Kidney capillary endothelial cell (primary cell): ENCODE results near the gene MRPL22.
A peak's percentile ranks its signal among the peaks of the same experiment; 100 is the strongest.
"Not testable (repeated sequence)": the region's sequence is repeated elsewhere in the genome, so short reads cannot be mapped to it uniquely, and the experiment has no call there.

Experiments used
- DNase-seq: peaks from one replicate; pipeline ENCODE4 v3.0.0-alpha.2; 2018; ENCODE audit warnings: low spot score

The MRPL22 gene

DNA sequence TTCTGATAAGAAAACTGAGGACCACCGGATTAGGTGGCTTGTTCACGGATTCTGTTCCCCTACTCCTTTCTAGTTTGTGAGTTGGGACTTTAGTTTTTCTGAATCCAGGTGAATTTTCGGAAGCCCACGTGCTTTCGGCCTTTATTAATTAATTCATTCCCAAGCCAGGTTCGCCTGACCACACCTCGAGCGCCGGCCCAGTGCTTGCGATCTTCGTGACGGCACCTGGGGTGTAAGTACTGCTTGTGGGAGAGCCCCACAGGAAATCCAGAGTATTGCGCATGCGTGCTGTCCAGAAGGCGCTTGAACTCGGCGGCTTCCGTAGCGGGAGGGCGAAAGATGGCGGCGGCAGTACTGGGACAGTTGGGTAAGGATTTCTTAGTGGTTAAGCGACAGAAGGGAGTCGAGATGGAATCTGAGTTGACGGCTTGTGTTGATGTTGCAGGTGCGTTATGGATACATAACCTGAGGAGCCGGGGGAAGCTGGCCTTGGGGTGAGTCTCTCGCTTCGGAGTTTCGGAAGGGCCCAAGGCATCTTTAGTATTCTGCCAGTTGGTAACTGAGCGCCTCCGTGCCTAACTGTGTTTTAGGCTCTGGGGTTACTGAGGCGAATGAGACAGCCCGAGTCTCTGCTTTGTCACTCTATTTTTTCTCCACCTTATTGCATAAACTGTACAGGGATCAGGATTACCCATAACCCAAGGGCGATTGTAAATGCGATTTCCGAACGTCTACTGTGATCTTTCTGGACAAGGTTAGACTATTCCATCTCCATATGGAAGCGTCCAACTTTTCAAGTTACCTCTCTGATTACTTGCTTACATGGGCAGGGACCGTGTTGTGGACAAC is at the start of gene MRPL22:
TSS of gene MRPL22 (plus strand) at position 302 of the 849 bp plus-strand sequence. CDS start at position 340, 38 bp downstream.
- DNase-seq, result peak; percentile 86

DNA sequence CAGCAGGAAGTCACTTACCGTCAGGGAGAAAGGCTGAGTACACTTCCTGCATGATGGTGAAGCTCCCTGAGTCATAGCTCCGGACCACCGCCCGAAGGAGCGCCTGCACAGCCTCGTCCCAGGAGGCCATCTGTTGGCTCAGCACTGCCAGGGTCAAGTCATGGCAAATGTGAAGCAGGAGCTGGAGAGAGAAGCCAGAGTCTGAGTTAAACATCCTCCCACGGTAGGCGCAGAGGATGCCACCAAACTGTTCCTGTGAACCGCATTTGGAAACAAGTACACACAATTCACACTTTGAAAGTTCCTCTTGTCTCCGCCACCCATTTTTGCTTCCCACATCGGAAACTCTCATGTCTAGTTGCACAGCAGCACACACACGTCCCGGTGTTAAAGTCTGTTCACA is 48.5 kb upstream of the MRPL22 start:
- DNase-seq, result peak; percentile 82

DNA sequence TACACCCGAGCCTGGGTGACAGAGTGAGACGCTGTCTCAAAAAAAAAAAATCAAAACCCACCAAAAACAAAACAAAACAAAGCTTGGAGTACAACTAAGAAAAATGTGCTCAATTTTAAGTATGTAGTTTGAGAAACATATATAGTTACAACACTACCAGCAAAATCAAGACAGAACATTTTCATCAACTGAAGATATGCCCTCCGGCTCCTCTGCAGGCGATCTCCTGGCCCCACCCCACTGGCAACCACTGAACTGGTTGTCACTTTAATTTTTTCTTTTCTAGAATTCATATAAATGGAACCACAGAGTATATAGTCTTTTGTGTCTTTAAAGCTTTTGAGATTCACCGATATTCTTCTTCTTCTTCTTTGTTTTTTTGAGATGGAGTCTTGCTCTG is 47.5 kb upstream of the MRPL22 start:
- DNase-seq, result no peak

DNA sequence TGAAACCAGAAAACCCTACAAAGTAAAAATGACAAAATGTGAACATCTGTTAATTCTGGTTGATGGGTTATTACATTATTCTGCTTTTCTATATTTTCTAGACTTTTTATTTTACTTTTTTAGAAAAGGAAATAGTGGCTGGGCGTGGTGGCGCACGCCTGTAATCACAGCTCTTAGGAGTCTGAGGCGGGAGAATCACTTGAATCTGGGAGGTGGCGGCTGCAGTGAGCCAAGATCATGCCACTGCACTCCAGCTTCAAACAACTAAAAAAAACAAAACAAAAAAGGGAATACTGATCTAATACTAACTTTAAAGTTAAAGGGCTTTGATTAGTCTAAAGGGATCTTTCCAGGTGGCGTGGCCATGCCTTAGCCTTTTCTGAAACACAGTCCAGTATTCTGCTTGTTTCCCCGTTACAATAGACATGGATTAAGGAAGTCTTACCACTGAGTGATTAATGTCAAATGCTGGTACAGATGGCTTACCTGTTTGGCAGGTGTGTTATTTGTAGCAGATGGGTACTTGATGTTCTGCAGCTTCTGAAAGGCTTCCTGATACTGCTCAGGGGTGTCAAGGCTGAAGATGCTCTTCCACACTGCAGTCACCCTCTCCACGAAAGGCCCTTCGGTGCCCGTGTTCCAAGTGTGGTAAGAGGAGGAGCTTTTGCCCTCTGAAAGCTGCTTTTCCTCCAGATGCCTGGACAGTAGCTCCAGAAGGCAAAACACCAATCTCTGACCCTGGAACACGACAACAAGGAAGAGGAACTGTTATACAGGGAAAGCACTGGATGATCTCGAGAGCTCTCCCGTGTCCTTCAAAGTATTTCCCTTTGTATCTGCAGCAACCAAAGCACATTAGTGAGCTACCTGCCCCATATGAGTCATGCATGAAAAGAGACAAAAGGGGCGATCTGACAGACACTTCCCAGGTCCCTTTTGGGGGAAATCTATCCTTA is 45.0 kb upstream of the MRPL22 start:
- DNase-seq, result no peak

DNA sequence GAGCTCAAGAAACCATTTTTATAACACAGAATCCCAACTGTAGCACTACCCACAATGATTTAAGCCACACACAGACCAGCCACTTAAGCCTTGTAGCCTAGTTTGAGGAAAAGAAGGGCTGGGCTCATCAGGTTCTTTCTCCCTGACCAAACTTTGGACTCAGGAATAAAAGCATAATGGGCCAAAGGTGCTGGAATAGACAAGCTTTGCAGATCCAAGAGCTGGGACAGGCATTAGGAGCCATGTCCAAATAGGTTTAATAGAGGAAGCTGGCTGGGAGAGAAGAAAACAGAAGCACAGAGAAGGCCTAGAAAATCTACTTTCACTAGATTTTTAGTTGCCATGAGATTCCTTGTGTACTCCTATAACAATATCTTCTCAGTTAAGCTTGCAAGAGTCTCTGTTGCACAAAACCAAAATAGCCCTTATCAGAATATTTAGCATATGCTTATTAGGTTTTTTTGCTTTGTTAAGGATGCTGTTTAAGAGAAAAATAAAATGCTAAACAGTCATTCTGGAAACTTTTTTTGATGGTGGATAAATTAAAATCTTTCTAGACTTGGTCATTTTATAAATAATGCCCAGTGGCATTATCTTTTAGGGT is 44.2 kb upstream of the MRPL22 start:
- DNase-seq, result no peak

DNA sequence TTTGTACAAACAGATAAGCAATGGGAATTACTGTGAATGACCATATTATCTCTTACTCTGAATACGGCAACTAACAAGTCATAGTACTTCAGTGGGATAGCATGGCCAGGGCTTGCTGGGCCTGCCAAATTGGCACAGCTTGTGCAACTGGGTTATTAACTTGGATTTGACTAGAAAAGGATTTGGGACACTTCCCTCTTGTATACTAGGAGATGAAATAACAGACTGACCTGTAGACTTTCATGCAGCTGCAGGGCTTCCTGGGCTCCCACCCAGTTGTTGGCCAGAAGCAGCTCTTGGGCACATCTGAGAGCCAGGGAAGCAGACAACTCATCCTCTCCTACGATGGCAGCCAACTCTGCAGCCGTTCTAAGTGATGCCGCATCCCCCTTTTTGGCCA is 42.7 kb upstream of the MRPL22 start:
- no peak for DNase-seq

DNA sequence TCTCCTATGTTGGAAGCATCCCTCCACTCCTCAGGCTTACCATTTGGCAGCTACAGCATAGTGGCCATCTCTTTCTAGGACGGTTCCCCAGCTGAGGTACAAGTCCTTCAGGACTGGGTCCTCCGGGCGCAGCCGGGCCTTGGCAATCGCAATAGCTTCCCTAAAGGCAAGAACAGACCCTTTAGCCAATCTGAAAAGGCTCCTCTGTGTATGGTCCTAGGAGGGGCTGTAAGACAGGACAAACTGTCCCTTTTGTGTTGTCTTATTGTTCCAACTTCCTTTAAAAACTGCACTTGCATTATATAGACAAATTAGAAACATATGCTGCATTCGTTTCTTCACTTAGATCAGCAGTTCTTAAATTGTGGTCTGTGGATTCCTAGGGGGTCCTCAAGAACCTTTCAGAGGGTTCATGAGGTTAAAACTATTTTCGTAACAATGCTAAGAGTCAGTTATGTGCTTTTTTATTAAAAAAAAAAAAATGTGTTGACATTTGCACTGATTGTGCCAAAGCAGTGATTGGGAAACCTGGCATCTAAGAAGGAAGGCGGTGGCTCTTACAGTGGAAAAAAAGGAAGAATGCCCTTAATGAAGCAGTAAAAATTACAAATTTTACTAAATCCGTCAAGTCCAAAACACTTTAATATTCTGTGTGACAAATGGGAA is 41.6 kb upstream of the MRPL22 start:
- DNase-seq, result no peak

DNA sequence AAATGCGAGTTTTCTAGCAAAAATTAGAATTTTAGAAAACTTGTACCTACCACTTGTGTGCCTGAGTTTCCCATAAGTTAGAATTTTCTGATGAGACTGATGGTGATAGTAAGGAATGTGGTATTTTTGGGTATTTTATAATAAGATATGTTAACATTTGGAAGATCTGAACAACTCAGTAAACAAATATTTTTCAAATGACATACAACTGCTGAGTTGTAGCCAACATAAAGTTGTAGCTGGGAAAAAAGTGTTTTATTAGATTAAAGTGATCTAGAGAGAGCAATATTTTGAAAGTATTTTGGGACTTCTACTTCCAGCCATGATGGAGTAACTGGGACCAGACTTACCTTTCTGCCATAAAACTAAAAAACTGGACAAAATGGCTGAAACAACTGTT is 40.8 kb upstream of the MRPL22 start:
- DNase-seq, result no peak

DNA sequence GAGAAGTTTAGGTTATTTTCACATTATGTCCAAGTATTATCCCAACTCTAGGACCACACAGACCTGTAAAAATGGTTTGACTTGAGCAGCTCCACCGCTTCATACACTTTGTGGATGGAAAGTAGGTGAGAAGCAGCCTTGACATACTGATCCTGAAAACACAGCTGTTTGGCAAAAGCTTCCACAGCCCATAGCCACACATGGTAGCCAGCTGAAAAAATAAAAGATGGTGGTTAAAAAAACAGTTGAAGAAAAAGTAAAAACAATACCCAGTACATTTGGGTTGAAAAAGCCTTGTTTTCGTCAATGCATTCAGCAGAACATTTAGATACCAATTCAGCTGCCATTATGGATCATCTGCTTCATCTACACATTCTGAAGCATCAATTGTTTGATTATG is 39.6 kb upstream of the MRPL22 start:
- no peak for DNase-seq

DNA sequence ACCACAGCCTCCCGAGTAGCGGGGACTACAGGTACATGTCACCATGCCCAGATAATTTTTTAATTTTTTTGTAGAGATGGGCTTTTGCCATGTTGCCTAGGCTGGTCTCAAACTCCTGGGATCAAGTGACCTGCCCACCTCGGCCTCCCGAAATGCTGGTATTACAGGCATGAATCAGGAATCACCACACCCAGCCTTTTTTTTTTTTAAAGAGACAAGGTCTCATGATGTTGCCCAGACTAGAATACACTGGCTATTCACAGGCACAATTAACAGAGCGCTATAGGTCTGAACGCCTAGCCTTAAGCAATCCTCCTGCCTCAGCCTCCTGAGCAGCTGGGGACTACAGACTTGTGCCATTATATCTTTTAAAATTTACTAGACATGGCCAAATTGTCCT is 39.0 kb upstream of the MRPL22 start:
- no peak for DNase-seq

DNA sequence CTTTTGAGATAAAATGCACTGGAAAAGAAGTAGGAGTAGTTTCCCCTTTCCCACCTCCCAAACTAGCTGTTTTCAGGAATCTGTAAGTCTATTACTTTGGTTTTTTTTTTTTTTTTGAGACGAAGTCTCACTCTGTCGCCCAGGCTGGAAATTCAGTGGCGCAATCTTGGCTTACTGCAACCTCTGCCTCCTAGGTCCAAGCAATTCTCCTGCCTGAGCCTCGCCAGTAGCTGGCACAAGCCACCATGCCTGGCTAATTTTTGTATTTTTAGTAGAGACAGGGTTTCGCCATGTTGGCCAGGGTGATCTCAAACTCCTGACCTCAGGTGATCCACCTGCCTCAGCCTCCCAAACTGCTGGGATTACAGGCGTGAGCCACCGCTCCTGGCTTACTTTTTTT is 35.3 kb upstream of the MRPL22 start:
- not testable (repeated sequence) for DNase-seq

DNA sequence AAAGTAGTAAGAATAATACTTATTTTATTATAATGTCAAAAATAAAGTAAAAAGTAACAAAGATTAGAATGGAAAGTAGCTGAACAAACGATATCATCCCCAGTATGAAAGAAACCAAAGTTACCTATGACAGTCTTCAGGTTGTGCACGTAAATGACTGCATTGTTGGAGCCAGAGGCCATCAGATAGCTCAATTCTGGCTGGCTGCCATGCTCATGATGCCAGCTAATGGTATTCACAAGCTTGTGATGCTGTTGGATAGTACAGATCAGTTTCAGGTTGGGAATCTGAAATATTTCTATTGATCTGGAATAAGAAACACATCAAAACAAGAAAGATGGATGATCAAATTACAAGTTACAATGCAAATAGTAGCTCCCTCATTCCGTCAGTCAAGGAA is 24.0 kb upstream of the MRPL22 start:
- no peak for DNase-seq

DNA sequence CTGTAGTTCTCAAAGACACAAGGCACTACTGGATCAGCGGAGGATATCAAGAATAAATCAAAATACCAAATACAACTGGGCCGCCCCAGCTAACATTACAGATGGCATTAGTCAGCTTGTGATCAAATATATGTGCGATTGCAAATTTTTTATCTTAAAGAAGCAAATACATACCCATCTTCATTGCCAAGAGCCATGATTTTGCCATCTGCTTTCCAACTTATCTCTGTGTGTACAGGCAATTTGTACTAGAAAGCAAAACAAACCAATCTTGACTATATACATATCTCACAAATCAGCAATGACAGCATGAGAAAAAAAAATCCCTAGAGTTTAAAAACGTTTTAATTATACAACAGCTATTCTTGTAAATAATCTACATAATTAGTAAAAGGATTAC is 23.1 kb upstream of the MRPL22 start:
- no peak for DNase-seq

DNA sequence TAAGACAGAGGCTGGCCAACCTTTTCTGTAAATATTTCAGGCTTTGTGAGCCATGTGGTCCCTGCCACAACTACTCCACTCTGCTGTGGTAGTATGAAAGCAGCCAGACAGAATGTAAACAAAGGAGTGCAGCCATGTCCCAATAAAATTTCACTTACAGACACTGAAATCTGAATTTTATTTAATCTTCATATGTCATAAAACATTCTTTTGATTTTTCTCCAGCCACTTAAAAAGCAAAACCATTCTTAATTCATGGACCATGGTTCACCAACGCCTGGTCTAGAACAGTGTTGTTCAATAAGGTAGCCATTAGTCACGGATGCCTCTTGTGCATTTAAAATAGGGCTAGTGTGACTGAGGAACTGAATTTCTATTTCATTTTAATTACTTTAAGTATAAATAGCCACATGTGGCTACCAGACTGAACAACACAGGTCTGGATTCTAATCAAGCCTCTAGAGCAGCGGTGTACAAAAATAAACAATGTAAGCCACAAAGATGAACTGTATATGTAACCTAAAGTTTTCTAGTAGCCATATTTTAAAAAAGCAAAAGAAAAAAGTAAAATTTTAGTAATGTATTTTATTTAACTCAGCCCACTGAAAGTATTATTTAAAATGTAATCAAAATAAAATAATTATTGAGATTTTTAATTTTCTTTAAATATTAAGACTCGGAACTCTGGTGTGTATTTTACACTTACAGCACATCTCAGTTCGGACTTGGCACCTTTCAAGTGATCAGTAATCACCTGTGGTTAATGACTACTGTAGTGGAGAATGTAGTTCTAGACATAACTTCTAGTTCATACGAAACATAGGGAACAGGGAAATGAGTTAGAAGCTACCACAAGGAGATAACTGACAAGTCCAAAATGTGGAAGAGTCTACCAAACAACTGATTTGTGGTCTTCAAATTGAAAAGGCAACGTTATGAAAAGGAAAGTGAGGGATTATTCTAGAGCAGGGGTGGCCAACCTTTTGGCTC is 17.1 kb upstream of the MRPL22 start:
- no peak for DNase-seq

DNA sequence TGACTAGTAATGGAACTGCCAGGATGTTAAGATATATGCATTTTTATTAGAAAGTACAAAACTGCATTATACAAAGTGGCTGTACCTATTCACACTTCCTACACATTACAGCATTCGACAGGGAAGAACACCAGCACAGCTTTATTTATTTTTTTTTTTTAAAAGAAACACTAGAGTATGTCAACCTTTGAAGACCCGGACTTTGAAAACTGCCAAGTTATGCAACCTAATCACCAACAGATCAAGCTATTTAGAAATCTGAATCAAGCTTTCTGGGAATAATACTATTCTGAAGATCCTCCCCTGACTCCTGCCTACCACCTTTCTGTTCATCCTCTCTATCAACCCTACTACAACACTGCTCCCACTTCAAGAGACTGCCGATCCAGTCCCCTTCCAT is 7.3 kb upstream of the MRPL22 start:
- no peak for DNase-seq

DNA sequence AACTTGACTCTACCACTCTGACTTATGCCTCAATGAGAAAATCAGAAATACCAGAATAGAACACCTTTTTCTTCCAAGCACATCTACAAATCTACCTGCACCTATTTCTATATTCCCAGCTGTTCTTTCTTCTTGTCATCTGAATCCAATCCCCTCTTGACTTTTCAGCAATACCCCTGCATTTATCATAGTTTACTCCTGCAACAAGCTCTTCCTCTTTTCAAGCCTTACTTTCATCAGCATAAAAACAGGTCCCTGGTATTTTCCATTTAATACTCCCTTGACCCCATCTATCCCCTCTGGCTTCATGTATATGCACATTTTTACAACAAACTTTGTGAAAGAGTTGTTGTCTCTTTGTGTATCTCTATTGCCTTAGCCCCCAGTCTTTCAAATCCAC is 6.0 kb upstream of the MRPL22 start:
- DNase-seq, result no peak

DNA sequence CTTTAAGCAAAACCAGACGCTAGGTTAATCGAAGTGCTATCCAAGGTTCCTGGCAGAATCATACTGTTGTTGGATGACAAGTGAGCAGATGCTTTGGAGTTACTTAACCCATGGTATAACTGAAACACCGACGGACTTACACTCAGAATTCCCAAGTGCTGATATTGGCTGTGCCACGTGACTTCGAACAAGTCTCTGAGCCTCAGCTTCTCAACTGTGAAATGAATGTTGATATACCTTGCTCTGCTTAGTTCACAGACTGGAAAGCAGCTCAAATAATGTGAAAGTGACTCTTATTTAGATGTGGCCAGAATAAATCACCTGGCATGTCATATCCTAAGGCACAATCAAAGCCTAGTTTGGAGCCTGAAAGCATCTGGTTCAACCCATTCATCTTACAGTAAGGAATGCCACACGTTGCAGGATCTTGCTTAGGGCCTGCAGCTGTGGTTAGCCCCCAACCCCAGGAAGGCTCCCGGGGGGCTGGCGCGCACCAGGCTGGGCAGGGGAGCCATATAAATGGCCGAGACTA is 3.6 kb upstream of the MRPL22 start:
- no peak for DNase-seq

DNA sequence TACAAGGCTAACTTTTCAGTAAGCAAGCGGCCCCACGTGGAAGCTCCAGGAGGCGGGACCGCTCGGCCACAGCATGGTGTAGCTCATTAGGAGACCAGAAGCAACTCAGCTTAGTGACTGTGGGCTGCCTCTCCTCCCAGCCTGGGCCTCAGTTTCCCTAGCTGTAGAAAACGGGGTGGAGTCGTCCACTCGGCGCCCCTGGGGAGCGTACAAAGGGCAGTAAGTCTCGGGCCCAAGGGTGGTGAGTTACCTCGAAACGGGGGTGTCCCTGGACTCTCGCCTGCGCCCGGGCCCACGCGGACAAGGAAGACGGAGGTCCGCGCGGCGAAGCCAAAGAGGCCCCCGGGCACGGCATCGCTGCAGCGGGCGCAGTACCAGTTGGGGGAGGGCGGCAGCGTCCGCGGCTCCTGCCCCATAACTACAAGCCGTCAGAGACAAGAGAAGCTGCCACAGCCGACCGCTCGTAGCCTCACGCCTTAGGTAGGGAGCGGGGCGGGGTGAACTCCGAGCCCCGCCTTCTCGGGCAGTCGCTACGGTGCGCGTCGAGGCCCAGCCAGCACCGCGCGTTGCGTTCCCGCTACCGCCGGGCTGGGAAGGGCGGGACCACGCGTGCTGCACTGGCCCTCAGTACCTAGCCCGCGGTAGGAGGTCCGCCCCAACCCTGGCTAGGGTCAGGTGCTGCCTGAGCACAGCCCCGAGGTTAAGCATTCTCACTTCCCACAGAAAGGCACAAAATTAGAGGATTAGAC is 3.0 kb upstream of the MRPL22 start, which contains the start of gene GEMIN5:
TSS of gene GEMIN5 (minus strand) at position 494 of the 749 bp plus-strand sequence. CDS start at position 416, 78 bp downstream.
- peak; percentile 71 for DNase-seq

DNA sequence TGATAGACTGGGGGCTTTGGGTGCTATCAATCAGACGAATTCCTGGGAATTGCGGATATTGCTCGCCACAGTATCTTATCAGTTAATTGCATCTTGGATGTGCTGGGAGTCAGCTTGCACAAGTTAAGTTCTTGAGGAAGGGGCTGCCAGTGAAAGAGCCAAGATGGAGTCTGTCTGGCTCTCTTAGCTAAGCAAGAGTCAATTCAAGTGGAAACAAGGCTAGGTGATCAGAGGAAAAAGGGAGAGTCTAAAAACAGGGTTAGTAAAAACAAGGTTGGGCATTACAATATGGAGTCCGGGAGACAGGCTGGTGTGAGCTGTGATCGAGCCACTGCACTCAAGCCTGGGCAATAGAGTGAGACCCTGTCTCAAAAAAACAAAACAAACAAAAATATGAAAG is 1.5 kb upstream of the MRPL22 start:
- not testable (repeated sequence) for DNase-seq

DNA sequence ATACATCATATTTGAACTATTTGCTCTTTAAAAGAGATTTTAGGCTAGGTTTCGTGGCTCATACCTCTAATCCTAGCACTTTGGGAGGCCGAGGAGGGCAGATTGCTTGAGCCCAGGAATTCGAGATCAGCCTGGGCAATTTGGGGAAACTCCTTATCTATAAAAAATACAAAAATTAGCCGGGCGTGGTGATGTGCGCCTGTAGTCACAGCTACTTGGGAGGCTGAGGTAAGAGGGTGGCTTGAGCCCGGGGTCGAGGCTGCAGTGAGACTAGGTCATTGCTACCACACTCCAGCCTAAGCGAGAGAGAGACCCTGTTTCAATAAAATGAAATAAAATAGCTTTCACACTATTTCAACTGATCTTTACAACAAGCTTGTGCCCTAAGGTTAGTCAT is 500 bp upstream of the MRPL22 start:
- no peak for DNase-seq
